H1 (cell line): Measurements from ENCODE around the gene CPTP. TPM values are rescaled to one million over a fixed set of nuclear protein-coding genes. Genes with fewer than 3 reads are reported as not detected.

ENCODE experiments used
- ASH2L ChIP-seq: fragments of 200-600, 300-600 bp; sonication (generic); IDR thresholded peaks from one replicate; pipeline ENCODE4 v1.7.1; 2017; ENCODE audit warnings: low read length
- BCL11A ChIP-seq, 2 experiments: IDR thresholded peaks; one replicate each; pipeline ENCODE4 v1.6.1; 2011; ENCODE audit warnings: low read depth in 2 of 2, low read length in 2 of 2, mild to moderate bottlenecking in 2 of 2
- CREB1 ChIP-seq: IDR thresholded peaks from 2 replicates; pipeline ENCODE4 v1.6.1; 2012; ENCODE audit warnings: inconsistent platforms
- CTBP2 ChIP-seq: IDR thresholded peaks from 2 replicates; pipeline ENCODE4 v1.7.0; 2011; ENCODE audit warnings: borderline replicate concordance, mild to moderate bottlenecking, moderate library complexity, mixed read lengths, low read length; ENCODE audit not compliant: insufficient read depth, insufficient read length
- EZH2 ChIP-seq: fragments of 200-600 bp; sonication (generic); IDR thresholded peaks from 2 replicates; pipeline ENCODE4 v1.7.1; 2012; ENCODE audit warnings: low read depth, mild to moderate bottlenecking, moderate library complexity, low read length, inconsistent platforms; ENCODE audit not compliant: severe bottlenecking
- GTF2F1 ChIP-seq: IDR thresholded peaks from 2 replicates; pipeline ENCODE4 v1.6.1; 2012; ENCODE audit warnings: low read depth, low read length, improper control_type of control experiment, borderline replicate concordance
- HDAC2 ChIP-seq, 2 experiments: fragments of 300-600 bp in 1 of 2; sonication (generic) in 1 of 2; IDR thresholded peaks; 2 replicates each; pipeline ENCODE4 v1.6.1; 2011 to 2012; ENCODE audit warnings: low read depth in 2 of 2, low read length in 2 of 2, mild to moderate bottlenecking in 2 of 2, moderate library complexity in 2 of 2, borderline replicate concordance in 1 of 2, inconsistent platforms in 1 of 2
- HDAC6 ChIP-seq: IDR thresholded peaks from one replicate; pipeline ENCODE4 v1.7.1; 2012; ENCODE audit warnings: low read depth, mild to moderate bottlenecking, inconsistent platforms, low read length, moderate library complexity
- KDM4A ChIP-seq: IDR thresholded peaks from one replicate; pipeline ENCODE4 v1.7.1; 2012; ENCODE audit warnings: low read depth, mild to moderate bottlenecking, moderate library complexity, low read length, inconsistent platforms; ENCODE audit not compliant: severe bottlenecking
- MAFK ChIP-seq: IDR thresholded peaks from 2 replicates; pipeline ENCODE4 v1.6.1; 2012; ENCODE audit warnings: low read depth, mild to moderate bottlenecking, improper control_type of control experiment, low read length
- RBBP5 ChIP-seq: IDR thresholded peaks from 2 replicates; pipeline ENCODE4 v1.7.1; 2012; ENCODE audit warnings: low read depth, mild to moderate bottlenecking, inconsistent platforms, low read length, moderate library complexity, borderline replicate concordance
- RFX5 ChIP-seq: IDR thresholded peaks from 2 replicates; pipeline ENCODE4 v1.6.1; 2011; ENCODE audit warnings: low read depth, low read length, improper control_type of control experiment, borderline replicate concordance
- RNF2 ChIP-seq: fragments of 200-900, 300-1000 bp; sonication (generic); IDR thresholded peaks from 2 replicates; pipeline ENCODE4 v1.7.1; 2016; ENCODE audit warnings: borderline replicate concordance, low read depth, mild to moderate bottlenecking, antibody characterized with exemption, low read length; ENCODE audit not compliant: poor library complexity, severe bottlenecking; ENCODE audit errors: missing control alignments
- RXRA ChIP-seq: IDR thresholded peaks from 2 replicates; pipeline ENCODE4 v1.6.1; 2011; ENCODE audit warnings: low read depth, mild to moderate bottlenecking, low read length, moderate library complexity; ENCODE audit not compliant: insufficient read depth
- SAP30 ChIP-seq: fragments of 300-600 bp; sonication (generic); IDR thresholded peaks from 2 replicates; pipeline ENCODE4 v1.7.1; 2012; ENCODE audit warnings: low read length, moderate library complexity, mild to moderate bottlenecking, inconsistent platforms; ENCODE audit not compliant: insufficient read depth, insufficient replicate concordance
- SIRT6 ChIP-seq: IDR thresholded peaks from one replicate; pipeline ENCODE4 v1.7.1; 2012; ENCODE audit warnings: low read length, inconsistent platforms
- SRF ChIP-seq: IDR thresholded peaks from 2 replicates; pipeline ENCODE4 v1.6.1; 2011; ENCODE audit warnings: mild to moderate bottlenecking, low read depth, low read length, moderate library complexity
- polyA plus RNA-seq, 7 experiments: library from polyadenylated mRNA; depleted of rRNA in 3 of 7; stranded (reverse) in 5 of 7; unstranded in 2 of 7; fragments of >200 nt in 5 of 7; fragments of 200-250 nt in 2 of 7; gene quantifications; 1 replicate in 5 of 7; 2 replicates in 1 of 7; 4 replicates in 1 of 7; pipeline versions ENCODE4 v1.2.1 to v1.2.3, GENCODE V29; 2011 to 2013; ENCODE audit warnings: missing spikeins in 2 of 7, mixed read lengths in 2 of 7
- total RNA-seq: library from RNA; stranded (reverse); fragmentation: NEBNext Ultra II Directional; extraction: Animal tissue kit (Norgen Biotek cat#: 25700); gene quantifications from 2 replicates; pipeline ENCODE4 v1.2.1, GENCODE V29; 2021
- TF ChIP-seq, protein P1 (sequence below): IDR thresholded peaks from 2 replicates; pipeline ENCODE4 v1.6.1; 2012; ENCODE audit warnings: inconsistent platforms
- TF ChIP-seq, protein P2 (sequence below): IDR thresholded peaks from 2 replicates; pipeline ENCODE4 v1.6.1; 2011; ENCODE audit warnings: low read depth, mild to moderate bottlenecking, low read length; ENCODE audit not compliant: insufficient read depth
- TF ChIP-seq, protein P3 (sequence below): IDR thresholded peaks from 2 replicates; pipeline ENCODE4 v1.6.1; 2012; ENCODE audit warnings: inconsistent platforms

CPTP gene
- total and polyA plus RNA-seq, 2 of the 8 experiments (the other 6 are each of a cell fraction or from before 2014, with no cell fraction given), result 8.1 to 10.6 TPM

DNA sequence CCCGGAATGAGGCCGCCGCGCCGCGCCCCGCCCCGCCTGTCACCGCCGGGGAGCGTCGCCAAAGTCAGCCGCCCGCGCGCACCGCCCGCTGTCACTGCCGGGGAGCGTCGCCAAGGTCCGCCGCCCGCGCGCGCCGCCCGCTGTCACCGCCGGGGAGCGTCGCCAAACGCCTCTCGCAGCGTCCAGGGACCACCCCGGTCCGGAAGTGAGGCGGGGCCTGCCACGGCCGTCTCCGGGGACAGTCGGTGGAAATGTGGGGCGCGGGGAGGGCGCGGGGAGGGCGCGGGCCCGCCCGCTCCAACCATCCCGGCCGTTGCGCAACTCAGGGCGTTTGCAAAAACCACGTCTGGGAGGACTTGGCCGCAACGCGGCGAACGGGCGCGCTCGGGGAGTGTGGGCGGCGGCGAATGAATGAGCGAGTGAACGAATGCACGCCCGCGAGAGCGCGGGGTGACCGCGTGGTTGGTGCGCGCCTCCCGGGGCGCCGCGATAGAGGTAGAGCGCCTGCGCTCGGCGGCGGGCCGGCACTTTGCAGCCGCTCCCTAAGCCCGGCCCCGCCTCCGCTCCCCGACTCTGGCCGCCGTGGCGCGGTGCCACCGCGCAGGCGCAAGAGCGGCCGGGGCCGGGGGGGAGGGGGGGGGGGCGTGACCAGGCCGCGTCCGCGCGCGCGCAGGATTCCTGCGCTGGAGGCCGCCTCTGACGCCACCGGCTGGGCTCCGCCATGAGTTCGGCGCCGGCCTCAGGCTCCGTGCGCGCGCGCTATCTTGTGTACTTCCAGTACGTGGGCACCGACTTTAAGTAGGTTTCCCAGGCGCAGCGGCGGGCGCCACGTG, 16.5 kb upstream of the CPTP start, which contains the start of the genes ACAP3 and PUSL1 (continued):
- no peak for TF ChIP-seq SIRT6
- TF ChIP-seq HDAC2 (IDR thresholded peaks at IDR 0.05; ENCODE audit: borderline replicate concordance in 1 of 2, low read depth in 2 of 2, low read length in 2 of 2), result peak in 1 of 2 experiments; percentile 39; a peak in 1 of 4 replicates
- peak; percentile 83 for TF ChIP-seq KDM4A
- TF ChIP-seq EZH2, result no peak
- TF ChIP-seq, protein P1, sequence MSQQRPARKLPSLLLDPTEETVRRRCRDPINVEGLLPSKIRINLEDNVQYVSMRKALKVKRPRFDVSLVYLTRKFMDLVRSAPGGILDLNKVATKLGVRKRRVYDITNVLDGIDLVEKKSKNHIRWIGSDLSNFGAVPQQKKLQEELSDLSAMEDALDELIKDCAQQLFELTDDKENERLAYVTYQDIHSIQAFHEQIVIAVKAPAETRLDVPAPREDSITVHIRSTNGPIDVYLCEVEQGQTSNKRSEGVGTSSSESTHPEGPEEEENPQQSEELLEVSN, result no peak
- no peak for TF ChIP-seq RFX5
- no peak for TF ChIP-seq RNF2
- no peak for TF ChIP-seq SAP30
- TF ChIP-seq, protein P2, sequence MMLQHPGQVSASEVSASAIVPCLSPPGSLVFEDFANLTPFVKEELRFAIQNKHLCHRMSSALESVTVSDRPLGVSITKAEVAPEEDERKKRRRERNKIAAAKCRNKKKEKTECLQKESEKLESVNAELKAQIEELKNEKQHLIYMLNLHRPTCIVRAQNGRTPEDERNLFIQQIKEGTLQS, result no peak
- no peak for TF ChIP-seq HDAC6
- TF ChIP-seq, protein P3, sequence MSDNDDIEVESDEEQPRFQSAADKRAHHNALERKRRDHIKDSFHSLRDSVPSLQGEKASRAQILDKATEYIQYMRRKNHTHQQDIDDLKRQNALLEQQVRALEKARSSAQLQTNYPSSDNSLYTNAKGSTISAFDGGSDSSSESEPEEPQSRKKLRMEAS, result peak; percentile 79
- no peak for TF ChIP-seq SRF
- peak; percentile 41; the same call in 1 of the 2 replicates for TF ChIP-seq CREB1
- TF ChIP-seq MAFK, result no peak
- TF ChIP-seq RBBP5, result 0 out of 2 replicates have a peak, but pooled peaks have one; percentile 25
- peak; percentile 85 for TF ChIP-seq ASH2L
- peak; percentile 75 for TF ChIP-seq CTBP2
- no peak for TF ChIP-seq BCL11A (IDR thresholded peaks at IDR 0.05; ENCODE audit: low read depth in 2 of 2, low read length in 2 of 2)
- no peak for TF ChIP-seq RXRA
- TF ChIP-seq GTF2F1, result no peak
